Uterus (tissue), 2 donors: ENCODE data around the gene VASH2.

Experiments
- POLR2A ChIP-seq, 2 donors: fragments of 450-650 bp; IDR thresholded peaks; one replicate each; pipeline ENCODE4 v1.6.1; 2016; ENCODE audit warnings: antibody characterized with exemption in 2 of 2, mild to moderate bottlenecking in 1 of 2, moderate library complexity in 1 of 2
- TF ChIP-seq, protein P1 (sequence below), 4 experiments: fragments of 200-600 bp in 2 of 4; fragments of 450-650 bp in 2 of 4; sonication (generic) in 2 of 4; IDR thresholded peaks; one replicate each; pipeline ENCODE4 v1.5.1; 2016 to 2019; ENCODE audit warnings: antibody characterized with exemption in 4 of 4, mild to moderate bottlenecking in 2 of 4, moderate library complexity in 1 of 4

DNA sequence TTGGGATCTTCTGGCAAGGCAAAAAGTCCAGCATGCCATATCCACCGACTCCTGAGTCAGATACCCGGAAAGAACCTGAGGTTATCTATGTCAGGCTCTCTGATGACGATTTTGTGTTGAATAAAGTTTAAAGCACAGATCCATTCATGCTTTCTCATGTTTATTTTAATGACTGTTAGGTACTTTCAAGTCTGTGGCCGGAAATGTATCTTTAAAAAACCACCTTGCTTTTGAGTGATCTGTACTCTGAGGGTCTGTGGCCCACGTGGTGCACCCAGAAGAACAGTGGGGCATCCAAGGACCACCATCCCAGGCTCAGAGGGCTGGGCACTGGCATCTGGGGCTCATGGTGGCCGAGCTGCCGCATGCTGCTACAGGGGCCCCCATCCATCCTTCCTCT is 30.1 kb upstream of the VASH2 start:
- TF ChIP-seq, protein P1, sequence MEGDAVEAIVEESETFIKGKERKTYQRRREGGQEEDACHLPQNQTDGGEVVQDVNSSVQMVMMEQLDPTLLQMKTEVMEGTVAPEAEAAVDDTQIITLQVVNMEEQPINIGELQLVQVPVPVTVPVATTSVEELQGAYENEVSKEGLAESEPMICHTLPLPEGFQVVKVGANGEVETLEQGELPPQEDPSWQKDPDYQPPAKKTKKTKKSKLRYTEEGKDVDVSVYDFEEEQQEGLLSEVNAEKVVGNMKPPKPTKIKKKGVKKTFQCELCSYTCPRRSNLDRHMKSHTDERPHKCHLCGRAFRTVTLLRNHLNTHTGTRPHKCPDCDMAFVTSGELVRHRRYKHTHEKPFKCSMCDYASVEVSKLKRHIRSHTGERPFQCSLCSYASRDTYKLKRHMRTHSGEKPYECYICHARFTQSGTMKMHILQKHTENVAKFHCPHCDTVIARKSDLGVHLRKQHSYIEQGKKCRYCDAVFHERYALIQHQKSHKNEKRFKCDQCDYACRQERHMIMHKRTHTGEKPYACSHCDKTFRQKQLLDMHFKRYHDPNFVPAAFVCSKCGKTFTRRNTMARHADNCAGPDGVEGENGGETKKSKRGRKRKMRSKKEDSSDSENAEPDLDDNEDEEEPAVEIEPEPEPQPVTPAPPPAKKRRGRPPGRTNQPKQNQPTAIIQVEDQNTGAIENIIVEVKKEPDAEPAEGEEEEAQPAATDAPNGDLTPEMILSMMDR (IDR thresholded peaks at IDR 0.05): no peak
- no peak for TF ChIP-seq POLR2A (IDR thresholded peaks at IDR 0.05)
